PFSK-1 (cell line): ENCODE data around the gene NTMT1.

Experiments used
- FOXP2 ChIP-seq: optimal IDR thresholded peaks from 2 replicates; pipeline ENCODE3; 2011; ENCODE audit warnings: borderline replicate concordance, control low read depth, inconsistent platforms; ENCODE audit not compliant: insufficient read depth; ENCODE audit errors: extremely low read length, extremely low read depth
- POLR2AphosphoS5 ChIP-seq: IDR thresholded peaks from 2 replicates; pipeline ENCODE4 v1.6.1; 2012; ENCODE audit warnings: low read depth, mild to moderate bottlenecking, control low read depth, low read length, moderate library complexity
- REST ChIP-seq, 2 experiments: IDR thresholded peaks; 2 replicates each; pipeline versions ENCODE4 v1.6.1 to v1.8.0; 2011 to 2012; ENCODE audit warnings: low read depth in 2 of 2, low read length in 2 of 2, control low read depth in 1 of 2, inconsistent platforms in 1 of 2, mild to moderate bottlenecking in 1 of 2, moderate library complexity in 1 of 2; ENCODE audit not compliant: insufficient read depth in 1 of 2
- SIN3A ChIP-seq: IDR thresholded peaks from 2 replicates; pipeline ENCODE4 v1.6.1; 2012; ENCODE audit warnings: mild to moderate bottlenecking, low read length, moderate library complexity, borderline replicate concordance; ENCODE audit not compliant: insufficient read depth
- TAF1 ChIP-seq: IDR thresholded peaks from 2 replicates; pipeline ENCODE4 v1.6.1; 2012; ENCODE audit warnings: low read length, control low read depth, borderline replicate concordance; ENCODE audit not compliant: insufficient read depth

NTMT1 gene

DNA sequence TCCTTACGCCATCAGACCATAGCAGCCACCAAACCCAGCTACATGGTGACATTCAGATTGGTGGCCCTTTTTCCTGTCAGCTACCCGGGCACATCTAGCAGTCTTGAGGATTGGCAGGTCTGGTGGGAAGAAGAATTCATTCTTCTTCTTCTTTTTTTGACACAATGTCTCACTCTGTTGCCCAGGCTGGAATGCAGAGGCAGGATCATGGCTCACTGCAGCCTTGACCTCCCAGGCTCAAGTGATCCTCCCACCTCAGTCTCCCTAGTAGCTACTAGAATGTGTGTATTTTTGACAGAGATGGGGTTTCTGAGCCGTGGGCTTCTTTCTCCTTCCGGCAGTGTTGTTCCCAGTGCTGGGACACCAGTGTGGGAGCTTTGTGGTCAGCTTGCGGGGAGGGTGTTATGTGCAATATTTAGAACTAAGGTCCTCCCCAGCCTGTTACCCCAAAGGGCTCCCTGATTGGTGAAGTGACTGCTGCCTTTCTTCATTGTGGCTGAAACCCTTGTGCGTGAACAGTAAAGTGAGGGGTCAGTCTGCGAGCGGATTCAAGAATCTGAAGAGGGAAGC is 3.4 kb downstream of the NTMT1 start:
- TF ChIP-seq POLR2AphosphoS5: no peak; the same call in 1 of the 2 replicates
- no peak for TF ChIP-seq TAF1
- no peak for TF ChIP-seq REST (IDR thresholded peaks at IDR 0.05; ENCODE audit: insufficient read depth in 1 of 2, low read depth in 2 of 2, low read length in 2 of 2)
- no peak for TF ChIP-seq FOXP2
- no peak for TF ChIP-seq SIN3A

- TF ChIP-seq POLR2AphosphoS5 (no peak), TAF1 (no peak), FOXP2 (no peak), SIN3A (no peak), REST (IDR thresholded peaks at IDR 0.05; ENCODE audit: insufficient read depth in 1 of 2, low read depth in 2 of 2, low read length in 2 of 2) (no peak)
These were observed 5.2 kb downstream of the NTMT1 start for GRCh38 chr9:129630967-129631673.

- TF ChIP-seq SIN3A: no peak
- TF ChIP-seq FOXP2: no peak
- TF ChIP-seq REST (IDR thresholded peaks at IDR 0.05; ENCODE audit: insufficient read depth in 1 of 2, low read depth in 2 of 2, low read length in 2 of 2): no peak
- TF ChIP-seq POLR2AphosphoS5: no peak
- no peak for TF ChIP-seq TAF1
These were observed 5.7 kb downstream of the NTMT1 start for GRCh38 chr9:129631674-129632129.

DNA sequence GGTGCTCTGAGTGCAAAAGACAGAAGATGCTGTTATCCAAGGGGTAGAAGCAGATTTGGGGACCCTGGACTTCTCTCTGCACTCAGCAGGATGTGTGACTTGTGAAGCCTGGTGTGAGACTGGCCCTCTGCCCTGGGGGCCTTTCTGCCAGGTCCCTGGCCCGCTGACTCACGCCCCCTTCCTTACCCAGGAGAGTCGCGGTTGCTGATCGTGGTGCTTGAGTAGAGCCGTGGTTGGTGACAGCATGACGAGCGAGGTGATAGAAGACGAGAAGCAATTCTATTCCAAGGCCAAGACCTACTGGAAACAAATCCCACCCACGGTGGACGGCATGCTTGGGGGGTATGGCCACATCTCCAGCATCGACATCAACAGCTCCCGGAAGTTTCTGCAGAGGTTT is 6.5 kb downstream of the NTMT1 start:
- no peak for TF ChIP-seq TAF1
- TF ChIP-seq SIN3A: no peak
- TF ChIP-seq REST (IDR thresholded peaks at IDR 0.05; ENCODE audit: insufficient read depth in 1 of 2, low read depth in 2 of 2, low read length in 2 of 2): no peak
- TF ChIP-seq FOXP2: no peak
- TF ChIP-seq POLR2AphosphoS5: no peak
